H1 (cell line): ENCODE measurements around the gene ARNT2. TPM values are rescaled to one million over a fixed set of nuclear protein-coding genes. Genes with fewer than 3 reads are reported as not detected.

Source experiments
- BRCA1 ChIP-seq: IDR thresholded peaks from 2 replicates; pipeline ENCODE4 v1.6.1; 2012; ENCODE audit warnings: low read depth, low read length, improper control_type of control experiment
- HDAC2 ChIP-seq, 2 experiments: fragments of 300-600 bp in 1 of 2; sonication (generic) in 1 of 2; IDR thresholded peaks; 2 replicates each; pipeline ENCODE4 v1.6.1; 2011 to 2012; ENCODE audit warnings: low read depth in 2 of 2, low read length in 2 of 2, mild to moderate bottlenecking in 2 of 2, moderate library complexity in 2 of 2, borderline replicate concordance in 1 of 2, inconsistent platforms in 1 of 2
- KDM4A ChIP-seq: IDR thresholded peaks from one replicate; pipeline ENCODE4 v1.7.1; 2012; ENCODE audit warnings: low read depth, mild to moderate bottlenecking, moderate library complexity, low read length, inconsistent platforms; ENCODE audit not compliant: severe bottlenecking
- NANOG ChIP-seq: IDR thresholded peaks from 2 replicates; pipeline ENCODE4 v1.6.1; 2011; ENCODE audit warnings: low read length, low read depth, mild to moderate bottlenecking, inconsistent platforms; ENCODE audit not compliant: insufficient read depth, poor library complexity, severe bottlenecking
- PHF8 ChIP-seq: fragments of 200-600 bp; sonication (generic); conservative IDR thresholded peaks from 2 replicates; pipeline ENCODE4 v1.7.1; 2012; ENCODE audit warnings: low read depth, mild to moderate bottlenecking, inconsistent platforms, low read length, moderate library complexity
- SAP30 ChIP-seq: fragments of 300-600 bp; sonication (generic); IDR thresholded peaks from 2 replicates; pipeline ENCODE4 v1.7.1; 2012; ENCODE audit warnings: low read length, moderate library complexity, mild to moderate bottlenecking, inconsistent platforms; ENCODE audit not compliant: insufficient read depth, insufficient replicate concordance
- SIX5 ChIP-seq: IDR thresholded peaks from 2 replicates; pipeline ENCODE4 v1.6.1; 2011; ENCODE audit warnings: mild to moderate bottlenecking, low read depth, low read length
- SP4 ChIP-seq: IDR thresholded peaks from 2 replicates; pipeline ENCODE4 v1.6.1; 2012; ENCODE audit warnings: low read length, inconsistent platforms
- TEAD4 ChIP-seq: IDR thresholded peaks from 2 replicates; pipeline ENCODE4 v1.6.1; 2012; ENCODE audit warnings: low read depth, low read length, inconsistent platforms, mixed read lengths
- polyA plus RNA-seq, 7 experiments: library from polyadenylated mRNA; depleted of rRNA in 3 of 7; stranded (reverse) in 5 of 7; unstranded in 2 of 7; fragments of >200 nt in 5 of 7; fragments of 200-250 nt in 2 of 7; gene quantifications; 1 replicate in 5 of 7; 2 replicates in 1 of 7; 4 replicates in 1 of 7; pipeline versions ENCODE4 v1.2.1 to v1.2.3, GENCODE V29; 2011 to 2013; ENCODE audit warnings: missing spikeins in 2 of 7, mixed read lengths in 2 of 7
- total RNA-seq: library from RNA; stranded (reverse); fragmentation: NEBNext Ultra II Directional; extraction: Animal tissue kit (Norgen Biotek cat#: 25700); gene quantifications from 2 replicates; pipeline ENCODE4 v1.2.1, GENCODE V29; 2021

Gene ARNT2
- total and polyA plus RNA-seq, 2 of the 8 experiments (the other 6 are each of a cell fraction or from before 2014, with no cell fraction given) = 9.5 to 14.6 TPM

- TF ChIP-seq NANOG (no peak), BRCA1 (no peak), HDAC2 (IDR thresholded peaks at IDR 0.05; ENCODE audit: borderline replicate concordance in 1 of 2, low read depth in 2 of 2, low read length in 2 of 2) (no peak), SIX5 (no peak), SP4 (no peak), SAP30 (no peak), PHF8 (no peak), TEAD4 (no peak), KDM4A (no peak)
These were observed 229.0 kb downstream of the ARNT2 start (continued) for GRCh38 chr15:80633221-80633620.
